GM23248 (cell line): ENCODE measurements around the gene MEG3. TPM values are rescaled to one million over a fixed set of nuclear protein-coding genes. Genes with fewer than 3 reads are reported as not detected.

Experiments used
- DNase-seq: peaks from one replicate; pipeline ENCODE4 v3.0.0-alpha.2; 2015
- H2AFZ ChIP-seq: fragments of 200-600 bp; sonication (generic); 2 replicates; pipeline ENCODE4 v1.6.1; 2016; ENCODE audit warnings: antibody characterized with exemption
- H3F3A ChIP-seq: fragments of 200-600 bp; sonication (generic); 2 replicates; pipeline ENCODE4 v1.6.1; 2016; ENCODE audit warnings: mild to moderate bottlenecking, antibody characterized with exemption, mixed run types; ENCODE audit not compliant: insufficient read depth
- H3K27ac ChIP-seq: fragments of 200-600 bp; sonication (generic); 2 replicates; pipeline ENCODE4 v1.5.1; 2016; ENCODE audit warnings: mild to moderate bottlenecking
- H3K27me3 ChIP-seq: fragments of 200-600 bp; sonication (generic); replicated peaks from 2 replicates; pipeline ENCODE4 v1.6.1; 2016; ENCODE audit warnings: mild to moderate bottlenecking; ENCODE audit not compliant: insufficient read depth
- H3K36me3 ChIP-seq: fragments of 200-600 bp; sonication (generic); 2 replicates; pipeline ENCODE4 v1.6.1; 2016; ENCODE audit warnings: low read depth, mild to moderate bottlenecking
- H3K4me1 ChIP-seq: fragments of 200-600 bp; sonication (generic); 2 replicates; pipeline ENCODE4 v1.6.1; 2016; ENCODE audit warnings: mild to moderate bottlenecking; ENCODE audit not compliant: insufficient read depth
- H3K4me2 ChIP-seq: fragments of 200-600 bp; sonication (generic); one replicate; pipeline ENCODE4 v1.6.1; 2016; ENCODE audit warnings: mild to moderate bottlenecking; ENCODE audit not compliant: unreplicated experiment
- H3K4me3 ChIP-seq: fragments of 200-600 bp; sonication (generic); 2 replicates; pipeline ENCODE4 v1.5.1; 2016; ENCODE audit warnings: mild to moderate bottlenecking
- H3K79me2 ChIP-seq: fragments of 200-600 bp; sonication (generic); 2 replicates; pipeline ENCODE4 v1.6.1; 2016; ENCODE audit warnings: mild to moderate bottlenecking; ENCODE audit not compliant: insufficient read depth
- H3K9ac ChIP-seq: fragments of 200-600 bp; sonication (generic); 2 replicates; pipeline ENCODE4 v1.6.1; 2016; ENCODE audit warnings: mild to moderate bottlenecking
- H3K9me2 ChIP-seq: fragments of 200-600 bp; sonication (generic); 2 replicates; pipeline ENCODE4 v1.6.1; 2016; ENCODE audit warnings: mixed run types, mild to moderate bottlenecking, moderate library complexity; ENCODE audit not compliant: insufficient read depth
- H3K9me3 ChIP-seq: fragments of 200-600 bp; sonication (generic); one replicate; pipeline ENCODE4 v1.6.1; 2017; ENCODE audit warnings: low read depth
- H4K20me1 ChIP-seq: fragments of 200-600 bp; sonication (generic); 2 replicates; pipeline ENCODE4 v1.6.0; 2016; ENCODE audit not compliant: insufficient read depth
- EZH2 ChIP-seq: fragments of 200-600 bp; sonication (generic); IDR thresholded peaks from 2 replicates; pipeline ENCODE4 v1.6.1; 2018; ENCODE audit warnings: antibody characterized with exemption, mild to moderate bottlenecking; ENCODE audit not compliant: insufficient read depth, poor library complexity, severe bottlenecking
- EZH2phosphoT487 ChIP-seq: fragments of 200-600 bp; sonication (generic); IDR thresholded peaks from 2 replicates; pipeline ENCODE4 v1.6.1; 2018; ENCODE audit warnings: antibody characterized with exemption, moderate library complexity, mild to moderate bottlenecking, low read depth; ENCODE audit not compliant: insufficient read depth
- WGBS, 2 experiments: methylation state at CpG; one replicate each; pipeline ENCODE4 v1.1.6; 2015 to 2017; ENCODE audit warnings: low lambda C conversion rate in 2 of 2, low coverage in 1 of 2; ENCODE audit errors: missing lambda C conversion rate in 2 of 2; 5-methylcytosine and 5-hydroxymethylcytosine counted together
- in situ Hi-C: fragments of 300-500 bp; cut with MboI; formaldehyde crosslinking; loops from 2 replicates; pipeline ENCODE4 v1.15.0; 2020
- polyA plus RNA-seq: library from polyadenylated mRNA; unstranded; fragments of >200 nt; fragmentation: Nextera tagmentation; extraction: Ambion mirVana; gene quantifications from 2 replicates; pipeline ENCODE4 v1.2.1, GENCODE V29; 2016
- total RNA-seq: library from RNA; depleted of rRNA; stranded (reverse); fragments of >200 nt; shearing (Covaris generic); gene quantifications from 2 replicates; pipeline ENCODE4 v1.2.3, GENCODE V29; 2014

MEG3 gene
- total and polyA plus RNA-seq, 2 experiments from 2014 or later, result 101 to 228 TPM

DNA sequence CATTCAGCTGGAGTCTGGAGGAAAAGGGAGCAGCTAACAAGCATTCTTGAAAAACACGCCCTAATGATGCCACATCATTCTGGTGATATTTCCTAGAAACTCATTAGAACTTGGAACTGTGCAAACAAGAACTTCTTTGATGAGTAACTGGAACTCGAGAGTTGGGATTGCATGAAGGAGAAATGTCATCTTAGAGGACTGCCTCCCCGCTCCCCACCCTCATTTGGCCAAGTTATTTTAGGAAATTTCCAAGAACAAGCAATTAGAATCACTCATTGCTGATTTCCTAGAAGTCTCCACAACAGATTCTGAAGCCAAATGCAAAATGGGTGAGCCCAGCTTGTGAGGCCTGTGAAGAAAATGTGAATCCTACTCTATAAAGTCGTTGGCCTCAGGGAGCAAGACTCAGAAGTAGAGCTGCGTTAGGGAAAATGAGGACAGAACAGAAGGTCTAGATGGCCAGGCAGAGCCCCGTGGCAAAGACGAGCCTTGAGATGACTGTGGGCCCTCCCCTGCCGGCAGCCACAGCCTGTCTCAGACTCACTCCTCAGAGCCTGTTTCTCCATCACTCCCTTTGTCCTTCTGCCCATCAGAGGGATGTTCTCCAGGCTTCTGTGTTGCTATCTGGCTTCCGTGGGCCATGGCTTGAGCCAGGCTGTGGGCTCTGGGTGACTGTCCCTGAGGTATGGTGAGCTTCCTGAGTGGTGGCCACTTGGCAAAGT is 39.2 kb downstream of the MEG3 start:
- no peak overlapping the region for H3K4me2 ChIP-seq
- no peaks in the 10 kb centered on the region for H3K9me3 ChIP-seq
- H3K27me3 ChIP-seq, result no peaks in the 10 kb centered on the region
- peaks cover 9% of the 10 kb centered on the region; the same call in 1 of the 2 replicates for H4K20me1 ChIP-seq
- no peaks in the 10 kb centered on the region for H3K9me2 ChIP-seq
- H3K4me1 ChIP-seq, result peaks cover 25% of the 10 kb centered on the region
- no peak for TF ChIP-seq EZH2
- peaks cover 19% of the 10 kb centered on the region for H3K36me3 ChIP-seq
- no peak overlapping the region for H3K4me3 ChIP-seq
- DNase-seq, result peak; percentile 79
- H3K27ac ChIP-seq, result peak overlapping the region; percentile 58
- H3K79me2 ChIP-seq, result peaks cover 34% of the 10 kb centered on the region
- no peak overlapping the region for H2AFZ ChIP-seq
- no peak overlapping the region for H3K9ac ChIP-seq
- in situ Hi-C loops, result no loop called here
- 3 to 7% methylated on average over 9 of the region's 9 CpGs for WGBS, 2 experiments
- peaks cover 26% of the 10 kb centered on the region for H3F3A ChIP-seq

DNA sequence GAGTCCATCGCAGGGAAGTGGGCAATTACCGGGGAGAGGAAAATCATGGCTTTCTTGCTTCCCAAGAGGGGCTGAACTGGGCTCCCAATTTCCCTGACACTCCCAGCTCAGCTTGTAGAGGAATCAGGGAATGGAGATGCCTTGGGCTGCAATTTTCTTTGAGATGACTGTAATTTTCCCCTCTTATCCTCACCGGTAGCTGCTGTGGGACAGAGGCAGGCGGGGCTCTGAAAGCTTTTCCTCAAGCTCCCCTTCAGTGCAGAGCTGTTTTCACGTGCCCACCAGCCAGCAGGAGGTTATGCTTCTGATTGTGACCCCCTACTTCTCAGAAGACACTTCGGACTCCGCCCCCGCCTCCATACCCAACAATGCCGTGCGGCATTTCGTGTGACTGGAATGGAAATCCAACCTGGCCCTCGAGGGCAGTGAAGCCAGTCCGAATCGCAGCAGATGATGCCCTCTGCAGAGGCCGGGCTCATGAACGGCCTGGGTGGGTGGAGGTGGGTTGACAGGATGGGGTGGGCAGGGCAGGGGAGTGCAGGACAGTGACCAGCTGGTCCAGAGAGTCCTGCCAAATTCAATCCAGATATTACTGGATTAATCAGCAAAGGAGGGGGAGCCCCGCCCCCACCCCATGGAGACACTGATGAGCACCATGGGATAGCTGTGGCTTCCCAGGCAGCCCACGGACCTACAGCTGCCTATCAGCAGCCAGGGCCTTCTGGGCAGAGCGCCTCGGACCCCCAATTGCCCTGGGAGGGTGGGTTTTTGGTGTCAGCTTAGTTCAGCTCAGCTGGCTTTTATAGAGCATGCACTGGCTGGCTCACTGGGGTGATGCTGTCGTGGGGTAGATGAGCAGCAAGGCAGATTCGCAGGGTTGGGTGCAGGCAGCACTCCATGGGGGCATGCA is 40.0 kb downstream of the MEG3 start:
- Histone ChIP-seq H4K20me1 (peaks cover 9% of the 10 kb centered on the region; the same call in 1 of the 2 replicates), H3F3A (peaks cover 26% of the 10 kb centered on the region), H3K9ac (no peak overlapping the region), H3K79me2 (peaks cover 29% of the 10 kb centered on the region), H3K27ac (peak overlapping the region; percentile 58), H2AFZ (no peak overlapping the region), H3K4me2 (no peak overlapping the region), H3K36me3 (peaks cover 19% of the 10 kb centered on the region), H3K4me1 (peaks cover 25% of the 10 kb centered on the region), H3K27me3 (no peaks in the 10 kb centered on the region), H3K9me3 (no peaks in the 10 kb centered on the region), H3K9me2 (no peaks in the 10 kb centered on the region), H3K4me3 (no peak overlapping the region)
- WGBS, 2 experiments, result 79 to 85% methylated on average over 19 to 22 of the region's 22 CpGs
- TF ChIP-seq EZH2phosphoT487, result no peak
- no peak for TF ChIP-seq EZH2
- DNase-seq, result no peak
- in situ Hi-C loops, result no loop called here

DNA sequence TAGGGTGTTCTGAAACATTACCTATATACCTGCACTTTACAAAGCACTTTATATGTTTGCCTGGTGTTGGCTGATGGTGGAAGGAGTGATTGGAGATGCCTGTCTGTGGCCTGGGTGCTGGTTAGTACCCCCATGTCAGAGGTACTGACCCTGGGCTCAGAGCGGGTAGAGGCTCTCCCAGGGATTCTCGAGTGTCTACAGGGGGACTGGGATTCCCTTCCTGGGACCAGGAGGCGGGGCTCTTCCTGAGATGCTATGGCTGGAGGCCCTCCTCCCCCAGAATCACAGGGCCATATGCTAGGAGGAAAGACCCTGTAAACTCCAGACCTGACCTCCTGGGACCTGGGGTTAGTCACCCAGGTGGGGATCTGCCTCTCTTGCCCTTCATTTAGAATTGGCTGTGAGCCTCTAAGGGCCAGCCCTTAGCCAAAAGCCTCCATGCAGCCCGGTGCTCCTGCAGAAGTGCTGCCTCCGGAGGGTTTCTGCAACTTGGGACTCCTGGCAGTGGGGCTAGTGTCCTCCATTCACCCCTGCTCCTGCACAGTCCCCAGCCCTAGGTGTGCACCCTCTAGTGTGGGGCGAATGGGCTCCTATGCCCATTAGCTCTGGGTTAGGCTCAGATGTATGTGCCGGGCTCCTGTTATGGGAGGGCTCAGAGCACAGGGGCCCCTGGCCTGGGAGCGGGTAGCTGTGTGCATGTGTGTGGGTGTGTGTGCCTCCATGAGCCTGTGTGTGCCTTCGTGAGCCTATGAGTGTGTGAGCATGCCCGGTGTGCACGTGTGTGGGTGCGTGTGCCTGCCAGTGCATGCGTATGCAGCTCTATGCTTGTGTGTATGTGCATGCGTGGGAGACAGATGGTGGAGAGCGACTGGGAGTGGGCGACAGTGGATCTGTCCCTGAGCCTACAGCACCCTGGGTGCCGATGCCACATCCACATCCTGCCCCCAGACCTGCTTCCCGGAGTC is 41.0 kb downstream of the MEG3 start:
- no peak overlapping the region for H3K27ac ChIP-seq
- H4K20me1 ChIP-seq, result peaks cover 9% of the 10 kb centered on the region; the same call in 1 of the 2 replicates
- no peaks in the 10 kb centered on the region for H3K9me3 ChIP-seq
- TF ChIP-seq EZH2phosphoT487 (no peak), EZH2 (no peak)
- no peak for DNase-seq
- peaks cover 19% of the 10 kb centered on the region for H3K36me3 ChIP-seq
- in situ Hi-C loops, result no loop called here
- H3K4me3 ChIP-seq, result no peak overlapping the region
- H3K4me2 ChIP-seq, result no peak overlapping the region
- no peak overlapping the region for H3K9ac ChIP-seq
- H3K4me1 ChIP-seq, result peaks cover 25% of the 10 kb centered on the region
- H2AFZ ChIP-seq, result no peak overlapping the region
- no peaks in the 10 kb centered on the region for H3K9me2 ChIP-seq
- H3K79me2 ChIP-seq, result peaks cover 24% of the 10 kb centered on the region
- WGBS, 2 experiments, result 76 to 81% methylated on average over 16 to 17 of the region's 18 CpGs
- peaks cover 34% of the 10 kb centered on the region for H3F3A ChIP-seq
- H3K27me3 ChIP-seq, result no peaks in the 10 kb centered on the region
